Measurements from ENCODE around the gene OASL. TPM values are rescaled to one million over a fixed set of nuclear protein-coding genes. Genes with fewer than 3 reads are reported as not detected.

Gene OASL
- total RNA-seq, 1 experiment from 2014 or later = 1.7 TPM

DNA sequence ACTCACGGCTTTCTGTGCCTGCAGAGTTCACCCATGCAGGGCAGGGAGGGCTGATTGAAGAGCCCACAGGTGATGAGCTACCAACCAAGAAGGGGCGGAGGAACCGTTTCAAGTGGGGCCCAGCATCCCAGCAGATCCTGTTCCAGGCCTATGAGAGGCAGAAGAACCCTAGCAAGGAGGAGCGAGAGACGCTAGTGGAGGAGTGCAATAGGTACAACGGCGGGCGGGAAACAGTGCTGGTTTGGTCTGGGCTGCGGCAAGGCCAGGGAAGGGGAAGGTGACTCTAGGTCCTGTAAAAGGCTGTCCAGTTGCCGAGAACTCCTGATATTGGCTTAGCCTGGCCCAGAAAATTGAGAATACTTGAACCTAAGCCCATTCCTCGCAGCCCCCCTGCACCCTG, 45.5 kb downstream of the OASL start:
- no peaks in the 10 kb centered on the region for H3K4me1 ChIP-seq (replicated peaks; ENCODE audit: insufficient read depth)

DNA sequence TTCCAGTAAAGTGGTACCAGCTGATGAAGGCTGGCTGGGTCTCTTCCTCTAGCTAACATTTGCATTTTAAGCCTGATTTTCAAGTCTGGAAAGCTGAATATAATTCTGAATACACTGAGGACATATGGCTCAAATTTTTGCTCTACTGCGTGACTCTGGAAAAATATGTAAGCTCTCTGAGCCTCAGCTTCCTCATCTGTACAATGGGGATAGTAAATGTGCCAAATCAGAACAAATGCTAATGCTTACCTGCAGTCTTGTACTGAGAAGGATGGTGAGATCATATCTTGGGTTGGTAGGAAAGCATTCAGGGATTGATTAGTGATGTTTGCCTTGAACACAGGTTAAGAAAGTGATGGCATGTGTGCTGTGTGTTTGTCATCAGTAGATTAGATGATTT, 46.1 kb downstream of the OASL start:
- Histone ChIP-seq H3K9me2 (ENCODE audit: insufficient read depth) (no peaks in the 10 kb centered on the region), H3K4me3 (no peak overlapping the region), H4K20me1 (ENCODE audit: insufficient read depth) (no peaks in the 10 kb centered on the region), H3K4me1 (replicated peaks; ENCODE audit: insufficient read depth) (no peaks in the 10 kb centered on the region), H3K79me2 (ENCODE audit: low read depth) (no peaks in the 10 kb centered on the region), H3K27ac (no peak overlapping the region), H3K27me3 (ENCODE audit: insufficient read depth, low read depth) (peaks cover 3% of the 10 kb centered on the region; the same call in 1 of the 2 replicates), H3K36me3 (ENCODE audit: low read depth) (no peaks in the 10 kb centered on the region), H3K9me3 (ENCODE audit: insufficient read depth, low read depth) (no peaks in the 10 kb centered on the region), H3K4me2 (no peak overlapping the region), H2AFZ (no peak overlapping the region), H3F3A (ENCODE audit: insufficient read depth, low read depth) (no peaks in the 10 kb centered on the region)
- intact Hi-C loops (cut with micrococcal nuclease; ENCODE audit: unreplicated experiment) = no loop called here
- DNase-seq = no peak
- no TSS peak for BruUV-seq (replicated peaks)
- no peak for TF ChIP-seq EZH2 (IDR thresholded peaks at IDR 0.05; ENCODE audit: low read depth)
- TF ChIP-seq, protein P1, sequence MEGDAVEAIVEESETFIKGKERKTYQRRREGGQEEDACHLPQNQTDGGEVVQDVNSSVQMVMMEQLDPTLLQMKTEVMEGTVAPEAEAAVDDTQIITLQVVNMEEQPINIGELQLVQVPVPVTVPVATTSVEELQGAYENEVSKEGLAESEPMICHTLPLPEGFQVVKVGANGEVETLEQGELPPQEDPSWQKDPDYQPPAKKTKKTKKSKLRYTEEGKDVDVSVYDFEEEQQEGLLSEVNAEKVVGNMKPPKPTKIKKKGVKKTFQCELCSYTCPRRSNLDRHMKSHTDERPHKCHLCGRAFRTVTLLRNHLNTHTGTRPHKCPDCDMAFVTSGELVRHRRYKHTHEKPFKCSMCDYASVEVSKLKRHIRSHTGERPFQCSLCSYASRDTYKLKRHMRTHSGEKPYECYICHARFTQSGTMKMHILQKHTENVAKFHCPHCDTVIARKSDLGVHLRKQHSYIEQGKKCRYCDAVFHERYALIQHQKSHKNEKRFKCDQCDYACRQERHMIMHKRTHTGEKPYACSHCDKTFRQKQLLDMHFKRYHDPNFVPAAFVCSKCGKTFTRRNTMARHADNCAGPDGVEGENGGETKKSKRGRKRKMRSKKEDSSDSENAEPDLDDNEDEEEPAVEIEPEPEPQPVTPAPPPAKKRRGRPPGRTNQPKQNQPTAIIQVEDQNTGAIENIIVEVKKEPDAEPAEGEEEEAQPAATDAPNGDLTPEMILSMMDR (conservative IDR thresholded peaks at IDR 0.05) = no peak
- POLR2A ChIA-PET (ENCODE audit: unreplicated experiment) = no interaction called here
- CTCF ChIA-PET = no interaction called here

More for the DNA sequence above, 45.5 kb downstream of the OASL start:
- no peak overlapping the region for H3K4me3 ChIP-seq
- H3K36me3 ChIP-seq (ENCODE audit: low read depth) = no peaks in the 10 kb centered on the region
- H3K9me2 ChIP-seq (ENCODE audit: insufficient read depth) = no peaks in the 10 kb centered on the region
- H3K4me2 ChIP-seq = no peak overlapping the region
- no peak for TF ChIP-seq EZH2 (IDR thresholded peaks at IDR 0.05; ENCODE audit: low read depth)
- TF ChIP-seq, protein P1 (conservative IDR thresholded peaks at IDR 0.05) = no peak
- no peaks in the 10 kb centered on the region for H3K79me2 ChIP-seq (ENCODE audit: low read depth)
- H3F3A ChIP-seq (ENCODE audit: insufficient read depth, low read depth) = peaks cover 2% of the 10 kb centered on the region; the same call in 1 of the 2 replicates
- no TSS peak for BruUV-seq (replicated peaks)
- no peaks in the 10 kb centered on the region for H4K20me1 ChIP-seq (ENCODE audit: insufficient read depth)
- no peak overlapping the region for H3K27ac ChIP-seq
- DNase-seq = no peak
- intact Hi-C loops (cut with micrococcal nuclease; ENCODE audit: unreplicated experiment) = no loop called here
- H3K27me3 ChIP-seq (ENCODE audit: insufficient read depth, low read depth) = peaks cover 3% of the 10 kb centered on the region; the same call in 1 of the 2 replicates
- no peak overlapping the region for H2AFZ ChIP-seq
- H3K9me3 ChIP-seq (ENCODE audit: insufficient read depth, low read depth) = no peaks in the 10 kb centered on the region
- CTCF ChIA-PET = no interaction called here
- POLR2A ChIA-PET (ENCODE audit: unreplicated experiment) = no interaction called here

DNA sequence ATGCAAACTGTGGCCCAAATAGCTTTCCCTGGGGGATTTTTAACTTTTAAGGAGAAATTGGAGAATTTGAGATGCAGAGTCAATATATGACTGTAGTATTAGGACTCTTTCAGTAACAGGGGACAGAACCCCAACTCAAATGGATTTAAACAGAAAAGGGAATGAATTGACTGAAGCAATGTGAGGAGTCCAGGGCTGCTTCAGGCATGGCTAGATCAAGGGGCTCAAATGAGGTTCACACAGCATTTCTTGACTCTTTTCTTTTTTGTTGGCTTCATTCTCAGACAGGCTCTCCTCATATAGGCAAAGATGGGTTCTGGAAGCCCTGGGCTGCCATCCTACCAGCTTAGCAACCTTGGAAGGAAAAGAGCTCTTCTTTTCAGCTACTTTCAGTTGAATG, 47.1 kb downstream of the OASL start:
- DNase-seq = no peak
- no TSS peak for BruUV-seq (replicated peaks)

More for the DNA sequence above, 47.1 kb downstream of the OASL start:
- no peaks in the 10 kb centered on the region for H3K4me1 ChIP-seq (replicated peaks; ENCODE audit: insufficient read depth)
- no peaks in the 10 kb centered on the region for H3K79me2 ChIP-seq (ENCODE audit: low read depth)
- peaks cover 3% of the 10 kb centered on the region; the same call in 1 of the 2 replicates for H3K27me3 ChIP-seq (ENCODE audit: insufficient read depth, low read depth)
- ChIA-PET POLR2A (ENCODE audit: unreplicated experiment) (no interaction called here), CTCF (no interaction called here)
- no peaks in the 10 kb centered on the region for H3K9me2 ChIP-seq (ENCODE audit: insufficient read depth)
- no peaks in the 10 kb centered on the region for H3F3A ChIP-seq (ENCODE audit: insufficient read depth, low read depth)
- H3K27ac ChIP-seq = no peak overlapping the region
- H4K20me1 ChIP-seq (ENCODE audit: insufficient read depth) = no peaks in the 10 kb centered on the region
- H3K9me3 ChIP-seq (ENCODE audit: insufficient read depth, low read depth) = no peaks in the 10 kb centered on the region
- H2AFZ ChIP-seq = no peak overlapping the region
- H3K36me3 ChIP-seq (ENCODE audit: low read depth) = no peaks in the 10 kb centered on the region
- TF ChIP-seq, protein P1 (conservative IDR thresholded peaks at IDR 0.05) = no peak
- no peak for TF ChIP-seq EZH2 (IDR thresholded peaks at IDR 0.05; ENCODE audit: low read depth)
- no peak overlapping the region for H3K4me3 ChIP-seq
- no peak overlapping the region for H3K4me2 ChIP-seq
- intact Hi-C loops (cut with micrococcal nuclease; ENCODE audit: unreplicated experiment) = no loop called here
